ENCODE results near the gene ACVR2B.

ACVR2B gene

GRCh38 chr3:38459499-38460048 lies 5.9 kb downstream of the ACVR2B start:
- no peak for TF ChIP-seq CTCF (IDR thresholded peaks at IDR 0.05)

- TF ChIP-seq CTCF (IDR thresholded peaks at IDR 0.05), result no peak
These were observed 6.9 kb downstream of the ACVR2B start for GRCh38 chr3:38460377-38461270.

GRCh38 chr3:38465588-38466154 lies 12.0 kb downstream of the ACVR2B start:
- TF ChIP-seq CTCF (IDR thresholded peaks at IDR 0.05), result no peak

- no peak for TF ChIP-seq CTCF (IDR thresholded peaks at IDR 0.05)
These were observed 15.1 kb downstream of the ACVR2B start for GRCh38 chr3:38468765-38469164.

- no peak for TF ChIP-seq CTCF (IDR thresholded peaks at IDR 0.05)
These were observed 16.2 kb downstream of the ACVR2B start for GRCh38 chr3:38469852-38470251.

- TF ChIP-seq CTCF (IDR thresholded peaks at IDR 0.05), result no peak
These were observed 17.7 kb downstream of the ACVR2B start for GRCh38 chr3:38471260-38471857.

- no peak for TF ChIP-seq CTCF (IDR thresholded peaks at IDR 0.05)
These were observed 18.7 kb downstream of the ACVR2B start for GRCh38 chr3:38472342-38472741.

Data from LNCAP (cell line).